HUDEP-2 (cell line): Measurements from ENCODE around the gene SLC43A3.
"Not testable (repeated sequence)": the region's sequence is repeated elsewhere in the genome, so short reads cannot be mapped to it uniquely, and the experiment has no call there.

ENCODE experiments used
- DNase-seq, 76 experiments: peaks; one replicate each; lab custom pipeline; 2025; ENCODE audit not compliant: unreplicated experiment in 76 of 76; lab: John Stamatoyannopoulos, UW

The SLC43A3 gene

GRCh38 chr11:57361420-57361819 lies 65.5 kb downstream of the SLC43A3 start:
- DNase-seq = not testable (repeated sequence)

GRCh38 chr11:57360991-57361390 lies 65.9 kb downstream of the SLC43A3 start:
- no peak for DNase-seq

GRCh38 chr11:57359896-57360690 lies 66.8 kb downstream of the SLC43A3 start:
- no peak for DNase-seq

- no peak for DNase-seq
These were observed 67.5 kb downstream of the SLC43A3 start for GRCh38 chr11:57359396-57359795.

GRCh38 chr11:57358991-57359390 lies 67.9 kb downstream of the SLC43A3 start:
- DNase-seq = no peak

GRCh38 chr11:57358543-57358961 lies 68.4 kb downstream of the SLC43A3 start:
- DNase-seq = peak in 22 of 76 experiments; percentile 6 to 54 (median 32)

- DNase-seq = no peak
These were observed 69.1 kb downstream of the SLC43A3 start for GRCh38 chr11:57357856-57358255.

GRCh38 chr11:57357310-57357709 lies 69.6 kb downstream of the SLC43A3 start:
- no peak for DNase-seq
